Activated CD4-positive, CD25-positive, alpha-beta regulatory T cell treated with anti-CD3 and anti-CD28 coated beads, Interleukin-2, amount 50 U/mL, for 72 hours (primary cell): ENCODE data around the gene GEMIN5.
"Not testable (repeated sequence)": the region's sequence is repeated elsewhere in the genome, so short reads cannot be mapped to it uniquely, and the experiment has no call there.

Source experiments
- DNase-seq: peaks from one replicate; pipeline ENCODE4 v3.0.0; 2021

The GEMIN5 gene

DNA sequence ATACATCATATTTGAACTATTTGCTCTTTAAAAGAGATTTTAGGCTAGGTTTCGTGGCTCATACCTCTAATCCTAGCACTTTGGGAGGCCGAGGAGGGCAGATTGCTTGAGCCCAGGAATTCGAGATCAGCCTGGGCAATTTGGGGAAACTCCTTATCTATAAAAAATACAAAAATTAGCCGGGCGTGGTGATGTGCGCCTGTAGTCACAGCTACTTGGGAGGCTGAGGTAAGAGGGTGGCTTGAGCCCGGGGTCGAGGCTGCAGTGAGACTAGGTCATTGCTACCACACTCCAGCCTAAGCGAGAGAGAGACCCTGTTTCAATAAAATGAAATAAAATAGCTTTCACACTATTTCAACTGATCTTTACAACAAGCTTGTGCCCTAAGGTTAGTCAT, 2.4 kb upstream of the GEMIN5 start:
- DNase-seq: no peak

DNA sequence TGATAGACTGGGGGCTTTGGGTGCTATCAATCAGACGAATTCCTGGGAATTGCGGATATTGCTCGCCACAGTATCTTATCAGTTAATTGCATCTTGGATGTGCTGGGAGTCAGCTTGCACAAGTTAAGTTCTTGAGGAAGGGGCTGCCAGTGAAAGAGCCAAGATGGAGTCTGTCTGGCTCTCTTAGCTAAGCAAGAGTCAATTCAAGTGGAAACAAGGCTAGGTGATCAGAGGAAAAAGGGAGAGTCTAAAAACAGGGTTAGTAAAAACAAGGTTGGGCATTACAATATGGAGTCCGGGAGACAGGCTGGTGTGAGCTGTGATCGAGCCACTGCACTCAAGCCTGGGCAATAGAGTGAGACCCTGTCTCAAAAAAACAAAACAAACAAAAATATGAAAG, 1.4 kb upstream of the GEMIN5 start:
- not testable (repeated sequence) for DNase-seq

DNA sequence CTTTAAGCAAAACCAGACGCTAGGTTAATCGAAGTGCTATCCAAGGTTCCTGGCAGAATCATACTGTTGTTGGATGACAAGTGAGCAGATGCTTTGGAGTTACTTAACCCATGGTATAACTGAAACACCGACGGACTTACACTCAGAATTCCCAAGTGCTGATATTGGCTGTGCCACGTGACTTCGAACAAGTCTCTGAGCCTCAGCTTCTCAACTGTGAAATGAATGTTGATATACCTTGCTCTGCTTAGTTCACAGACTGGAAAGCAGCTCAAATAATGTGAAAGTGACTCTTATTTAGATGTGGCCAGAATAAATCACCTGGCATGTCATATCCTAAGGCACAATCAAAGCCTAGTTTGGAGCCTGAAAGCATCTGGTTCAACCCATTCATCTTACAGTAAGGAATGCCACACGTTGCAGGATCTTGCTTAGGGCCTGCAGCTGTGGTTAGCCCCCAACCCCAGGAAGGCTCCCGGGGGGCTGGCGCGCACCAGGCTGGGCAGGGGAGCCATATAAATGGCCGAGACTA, 759 bp downstream of the GEMIN5 start:
- DNase-seq: no peak

- no peak for DNase-seq
Measured at GRCh38 chr5:154934881-154935280, 3.1 kb downstream of the GEMIN5 start.

- DNase-seq: no peak
Measured at GRCh38 chr5:154933537-154933936, 4.5 kb downstream of the GEMIN5 start.

DNA sequence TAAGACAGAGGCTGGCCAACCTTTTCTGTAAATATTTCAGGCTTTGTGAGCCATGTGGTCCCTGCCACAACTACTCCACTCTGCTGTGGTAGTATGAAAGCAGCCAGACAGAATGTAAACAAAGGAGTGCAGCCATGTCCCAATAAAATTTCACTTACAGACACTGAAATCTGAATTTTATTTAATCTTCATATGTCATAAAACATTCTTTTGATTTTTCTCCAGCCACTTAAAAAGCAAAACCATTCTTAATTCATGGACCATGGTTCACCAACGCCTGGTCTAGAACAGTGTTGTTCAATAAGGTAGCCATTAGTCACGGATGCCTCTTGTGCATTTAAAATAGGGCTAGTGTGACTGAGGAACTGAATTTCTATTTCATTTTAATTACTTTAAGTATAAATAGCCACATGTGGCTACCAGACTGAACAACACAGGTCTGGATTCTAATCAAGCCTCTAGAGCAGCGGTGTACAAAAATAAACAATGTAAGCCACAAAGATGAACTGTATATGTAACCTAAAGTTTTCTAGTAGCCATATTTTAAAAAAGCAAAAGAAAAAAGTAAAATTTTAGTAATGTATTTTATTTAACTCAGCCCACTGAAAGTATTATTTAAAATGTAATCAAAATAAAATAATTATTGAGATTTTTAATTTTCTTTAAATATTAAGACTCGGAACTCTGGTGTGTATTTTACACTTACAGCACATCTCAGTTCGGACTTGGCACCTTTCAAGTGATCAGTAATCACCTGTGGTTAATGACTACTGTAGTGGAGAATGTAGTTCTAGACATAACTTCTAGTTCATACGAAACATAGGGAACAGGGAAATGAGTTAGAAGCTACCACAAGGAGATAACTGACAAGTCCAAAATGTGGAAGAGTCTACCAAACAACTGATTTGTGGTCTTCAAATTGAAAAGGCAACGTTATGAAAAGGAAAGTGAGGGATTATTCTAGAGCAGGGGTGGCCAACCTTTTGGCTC, 14.3 kb downstream of the GEMIN5 start:
- DNase-seq: no peak

DNA sequence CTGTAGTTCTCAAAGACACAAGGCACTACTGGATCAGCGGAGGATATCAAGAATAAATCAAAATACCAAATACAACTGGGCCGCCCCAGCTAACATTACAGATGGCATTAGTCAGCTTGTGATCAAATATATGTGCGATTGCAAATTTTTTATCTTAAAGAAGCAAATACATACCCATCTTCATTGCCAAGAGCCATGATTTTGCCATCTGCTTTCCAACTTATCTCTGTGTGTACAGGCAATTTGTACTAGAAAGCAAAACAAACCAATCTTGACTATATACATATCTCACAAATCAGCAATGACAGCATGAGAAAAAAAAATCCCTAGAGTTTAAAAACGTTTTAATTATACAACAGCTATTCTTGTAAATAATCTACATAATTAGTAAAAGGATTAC, 20.3 kb downstream of the GEMIN5 start:
- DNase-seq: no peak

- DNase-seq: no peak
Measured at GRCh38 chr5:154916874-154917273, 21.1 kb downstream of the GEMIN5 start.

DNA sequence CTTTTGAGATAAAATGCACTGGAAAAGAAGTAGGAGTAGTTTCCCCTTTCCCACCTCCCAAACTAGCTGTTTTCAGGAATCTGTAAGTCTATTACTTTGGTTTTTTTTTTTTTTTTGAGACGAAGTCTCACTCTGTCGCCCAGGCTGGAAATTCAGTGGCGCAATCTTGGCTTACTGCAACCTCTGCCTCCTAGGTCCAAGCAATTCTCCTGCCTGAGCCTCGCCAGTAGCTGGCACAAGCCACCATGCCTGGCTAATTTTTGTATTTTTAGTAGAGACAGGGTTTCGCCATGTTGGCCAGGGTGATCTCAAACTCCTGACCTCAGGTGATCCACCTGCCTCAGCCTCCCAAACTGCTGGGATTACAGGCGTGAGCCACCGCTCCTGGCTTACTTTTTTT, 32.4 kb downstream of the GEMIN5 start:
- not testable (repeated sequence) for DNase-seq

DNA sequence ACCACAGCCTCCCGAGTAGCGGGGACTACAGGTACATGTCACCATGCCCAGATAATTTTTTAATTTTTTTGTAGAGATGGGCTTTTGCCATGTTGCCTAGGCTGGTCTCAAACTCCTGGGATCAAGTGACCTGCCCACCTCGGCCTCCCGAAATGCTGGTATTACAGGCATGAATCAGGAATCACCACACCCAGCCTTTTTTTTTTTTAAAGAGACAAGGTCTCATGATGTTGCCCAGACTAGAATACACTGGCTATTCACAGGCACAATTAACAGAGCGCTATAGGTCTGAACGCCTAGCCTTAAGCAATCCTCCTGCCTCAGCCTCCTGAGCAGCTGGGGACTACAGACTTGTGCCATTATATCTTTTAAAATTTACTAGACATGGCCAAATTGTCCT, 36.1 kb downstream of the GEMIN5 start:
- DNase-seq: no peak

- no peak for DNase-seq
Measured at GRCh38 chr5:154901276-154901675, 36.7 kb downstream of the GEMIN5 start.

GRCh38 chr5:154900066-154900465, 37.9 kb downstream of the GEMIN5 start:
- no peak for DNase-seq

- no peak for DNase-seq
Measured at GRCh38 chr5:154899151-154899816, 38.7 kb downstream of the GEMIN5 start.

DNA sequence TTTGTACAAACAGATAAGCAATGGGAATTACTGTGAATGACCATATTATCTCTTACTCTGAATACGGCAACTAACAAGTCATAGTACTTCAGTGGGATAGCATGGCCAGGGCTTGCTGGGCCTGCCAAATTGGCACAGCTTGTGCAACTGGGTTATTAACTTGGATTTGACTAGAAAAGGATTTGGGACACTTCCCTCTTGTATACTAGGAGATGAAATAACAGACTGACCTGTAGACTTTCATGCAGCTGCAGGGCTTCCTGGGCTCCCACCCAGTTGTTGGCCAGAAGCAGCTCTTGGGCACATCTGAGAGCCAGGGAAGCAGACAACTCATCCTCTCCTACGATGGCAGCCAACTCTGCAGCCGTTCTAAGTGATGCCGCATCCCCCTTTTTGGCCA, 39.8 kb downstream of the GEMIN5 start:
- DNase-seq: no peak

DNA sequence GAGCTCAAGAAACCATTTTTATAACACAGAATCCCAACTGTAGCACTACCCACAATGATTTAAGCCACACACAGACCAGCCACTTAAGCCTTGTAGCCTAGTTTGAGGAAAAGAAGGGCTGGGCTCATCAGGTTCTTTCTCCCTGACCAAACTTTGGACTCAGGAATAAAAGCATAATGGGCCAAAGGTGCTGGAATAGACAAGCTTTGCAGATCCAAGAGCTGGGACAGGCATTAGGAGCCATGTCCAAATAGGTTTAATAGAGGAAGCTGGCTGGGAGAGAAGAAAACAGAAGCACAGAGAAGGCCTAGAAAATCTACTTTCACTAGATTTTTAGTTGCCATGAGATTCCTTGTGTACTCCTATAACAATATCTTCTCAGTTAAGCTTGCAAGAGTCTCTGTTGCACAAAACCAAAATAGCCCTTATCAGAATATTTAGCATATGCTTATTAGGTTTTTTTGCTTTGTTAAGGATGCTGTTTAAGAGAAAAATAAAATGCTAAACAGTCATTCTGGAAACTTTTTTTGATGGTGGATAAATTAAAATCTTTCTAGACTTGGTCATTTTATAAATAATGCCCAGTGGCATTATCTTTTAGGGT, 41.3 kb downstream of the GEMIN5 start:
- DNase-seq: no peak

DNA sequence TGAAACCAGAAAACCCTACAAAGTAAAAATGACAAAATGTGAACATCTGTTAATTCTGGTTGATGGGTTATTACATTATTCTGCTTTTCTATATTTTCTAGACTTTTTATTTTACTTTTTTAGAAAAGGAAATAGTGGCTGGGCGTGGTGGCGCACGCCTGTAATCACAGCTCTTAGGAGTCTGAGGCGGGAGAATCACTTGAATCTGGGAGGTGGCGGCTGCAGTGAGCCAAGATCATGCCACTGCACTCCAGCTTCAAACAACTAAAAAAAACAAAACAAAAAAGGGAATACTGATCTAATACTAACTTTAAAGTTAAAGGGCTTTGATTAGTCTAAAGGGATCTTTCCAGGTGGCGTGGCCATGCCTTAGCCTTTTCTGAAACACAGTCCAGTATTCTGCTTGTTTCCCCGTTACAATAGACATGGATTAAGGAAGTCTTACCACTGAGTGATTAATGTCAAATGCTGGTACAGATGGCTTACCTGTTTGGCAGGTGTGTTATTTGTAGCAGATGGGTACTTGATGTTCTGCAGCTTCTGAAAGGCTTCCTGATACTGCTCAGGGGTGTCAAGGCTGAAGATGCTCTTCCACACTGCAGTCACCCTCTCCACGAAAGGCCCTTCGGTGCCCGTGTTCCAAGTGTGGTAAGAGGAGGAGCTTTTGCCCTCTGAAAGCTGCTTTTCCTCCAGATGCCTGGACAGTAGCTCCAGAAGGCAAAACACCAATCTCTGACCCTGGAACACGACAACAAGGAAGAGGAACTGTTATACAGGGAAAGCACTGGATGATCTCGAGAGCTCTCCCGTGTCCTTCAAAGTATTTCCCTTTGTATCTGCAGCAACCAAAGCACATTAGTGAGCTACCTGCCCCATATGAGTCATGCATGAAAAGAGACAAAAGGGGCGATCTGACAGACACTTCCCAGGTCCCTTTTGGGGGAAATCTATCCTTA, 42.1 kb downstream of the GEMIN5 start:
- DNase-seq: no peak

DNA sequence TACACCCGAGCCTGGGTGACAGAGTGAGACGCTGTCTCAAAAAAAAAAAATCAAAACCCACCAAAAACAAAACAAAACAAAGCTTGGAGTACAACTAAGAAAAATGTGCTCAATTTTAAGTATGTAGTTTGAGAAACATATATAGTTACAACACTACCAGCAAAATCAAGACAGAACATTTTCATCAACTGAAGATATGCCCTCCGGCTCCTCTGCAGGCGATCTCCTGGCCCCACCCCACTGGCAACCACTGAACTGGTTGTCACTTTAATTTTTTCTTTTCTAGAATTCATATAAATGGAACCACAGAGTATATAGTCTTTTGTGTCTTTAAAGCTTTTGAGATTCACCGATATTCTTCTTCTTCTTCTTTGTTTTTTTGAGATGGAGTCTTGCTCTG, 44.6 kb downstream of the GEMIN5 start:
- no peak for DNase-seq

DNA sequence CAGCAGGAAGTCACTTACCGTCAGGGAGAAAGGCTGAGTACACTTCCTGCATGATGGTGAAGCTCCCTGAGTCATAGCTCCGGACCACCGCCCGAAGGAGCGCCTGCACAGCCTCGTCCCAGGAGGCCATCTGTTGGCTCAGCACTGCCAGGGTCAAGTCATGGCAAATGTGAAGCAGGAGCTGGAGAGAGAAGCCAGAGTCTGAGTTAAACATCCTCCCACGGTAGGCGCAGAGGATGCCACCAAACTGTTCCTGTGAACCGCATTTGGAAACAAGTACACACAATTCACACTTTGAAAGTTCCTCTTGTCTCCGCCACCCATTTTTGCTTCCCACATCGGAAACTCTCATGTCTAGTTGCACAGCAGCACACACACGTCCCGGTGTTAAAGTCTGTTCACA, 45.6 kb downstream of the GEMIN5 start:
- no peak for DNase-seq

DNA sequence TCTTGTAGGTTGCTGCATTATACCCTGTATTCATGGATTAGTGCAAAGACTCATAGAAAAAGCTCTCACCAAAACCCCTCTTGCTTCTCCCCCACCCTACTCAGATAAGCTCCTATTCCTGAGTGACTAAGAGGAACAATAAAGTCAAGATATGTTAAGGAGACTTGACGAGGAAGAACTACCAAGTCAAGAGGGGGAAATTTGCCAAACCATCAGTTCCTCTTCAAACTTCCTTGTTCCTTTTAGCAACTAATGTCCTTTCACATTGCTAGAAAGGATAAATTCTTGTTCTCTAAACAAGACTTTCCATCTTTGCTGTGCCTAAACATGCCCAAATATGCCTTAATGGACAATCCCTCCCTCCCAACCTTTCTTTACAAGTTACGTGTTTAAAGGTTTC, 52.6 kb downstream of the GEMIN5 start:
- no peak for DNase-seq

GRCh38 chr5:154884424-154884823, 53.6 kb downstream of the GEMIN5 start:
- DNase-seq: no peak

DNA sequence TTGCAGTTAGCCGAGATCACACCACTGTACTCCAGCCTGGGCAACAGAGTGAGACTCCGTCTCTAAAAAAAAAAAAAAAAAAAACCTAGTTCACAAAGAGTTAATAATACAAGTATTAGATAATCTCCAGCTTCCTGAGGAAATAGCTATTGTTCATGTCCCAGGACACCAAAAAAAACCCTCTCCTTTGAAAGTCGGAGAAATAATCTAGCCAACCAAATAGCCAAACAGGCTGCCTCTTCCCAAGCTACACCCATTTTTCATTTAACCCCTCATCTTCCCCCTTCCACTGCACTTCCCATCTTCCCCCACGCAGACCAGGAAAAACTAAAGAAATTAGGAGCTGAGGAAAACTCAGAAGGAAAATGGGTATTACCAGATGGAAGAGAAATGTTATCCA, 56.0 kb downstream of the GEMIN5 start:
- no peak for DNase-seq

GRCh38 chr5:154878642-154879335, 59.2 kb downstream of the GEMIN5 start:
- DNase-seq: no peak
